Hematopoietic multipotent progenitor cell treated with erythropoietin and hydrocortisone succinate and interleukin-3 and kit ligand, for 15 days (in vitro differentiated cells): ENCODE results near the gene RHBDD1.

Experiments
- DNase-seq: peaks from one replicate; pipeline ENCODE4 v3.0.0-alpha.2; 2015; ENCODE audit warnings: low spot score

RHBDD1 gene

DNA sequence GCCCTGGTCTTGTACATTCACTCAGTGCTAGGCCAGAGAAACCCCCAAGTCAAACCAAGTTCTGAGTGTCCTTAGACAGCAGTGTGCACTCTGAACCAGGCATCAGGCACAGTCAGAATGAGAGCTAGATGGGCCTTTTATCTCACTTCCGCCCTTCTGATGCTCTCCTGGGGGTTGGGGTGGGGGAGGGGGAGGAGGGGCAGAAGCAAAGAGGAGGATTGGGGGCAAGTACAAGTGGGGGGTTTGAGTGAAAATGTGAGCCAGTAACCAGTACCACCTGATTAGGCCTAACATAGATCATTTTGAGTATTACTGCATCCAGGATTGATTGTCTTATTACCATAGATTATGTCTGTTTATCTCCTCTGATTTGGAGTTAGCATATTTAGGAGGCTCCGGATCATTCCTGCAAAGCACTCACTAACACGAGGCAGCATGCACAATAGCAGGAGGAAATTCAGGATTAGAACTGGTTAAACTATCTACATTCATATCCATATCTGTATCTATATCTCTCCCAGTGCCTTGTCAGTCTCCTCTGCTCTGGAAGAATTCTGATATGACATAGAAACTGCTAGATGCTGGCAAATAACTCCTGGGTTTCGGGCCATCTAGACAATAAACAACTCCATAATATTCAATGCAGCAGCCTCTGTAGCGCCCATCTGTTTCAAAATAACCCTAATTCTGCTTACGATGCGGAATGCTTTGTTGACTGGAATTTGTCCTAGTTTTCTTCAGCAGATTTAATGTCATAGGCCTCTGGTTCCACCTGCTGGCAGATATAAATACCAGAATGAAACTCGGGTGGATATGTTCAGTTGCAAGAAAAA, 149.1 kb downstream of the RHBDD1 start:
- DNase-seq = peak; percentile 75

DNA sequence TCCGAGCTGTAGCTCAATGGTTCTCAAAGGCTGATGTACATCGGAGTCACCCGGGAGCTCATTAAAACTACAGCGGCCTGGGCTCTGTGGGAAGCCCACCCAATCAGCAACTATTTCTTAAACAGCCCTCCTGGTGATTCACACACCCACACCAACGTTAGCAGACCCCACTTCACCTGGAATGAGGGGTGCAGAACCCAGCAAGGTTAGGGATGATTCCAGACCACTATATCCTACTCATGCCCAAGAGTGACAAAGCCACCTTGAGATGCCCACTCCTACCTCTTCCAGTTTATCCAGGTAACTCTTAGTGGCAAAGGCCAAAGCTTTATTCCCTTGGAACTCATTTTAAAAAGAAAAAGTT, 149.7 kb downstream of the RHBDD1 start:
- DNase-seq = no peak

DNA sequence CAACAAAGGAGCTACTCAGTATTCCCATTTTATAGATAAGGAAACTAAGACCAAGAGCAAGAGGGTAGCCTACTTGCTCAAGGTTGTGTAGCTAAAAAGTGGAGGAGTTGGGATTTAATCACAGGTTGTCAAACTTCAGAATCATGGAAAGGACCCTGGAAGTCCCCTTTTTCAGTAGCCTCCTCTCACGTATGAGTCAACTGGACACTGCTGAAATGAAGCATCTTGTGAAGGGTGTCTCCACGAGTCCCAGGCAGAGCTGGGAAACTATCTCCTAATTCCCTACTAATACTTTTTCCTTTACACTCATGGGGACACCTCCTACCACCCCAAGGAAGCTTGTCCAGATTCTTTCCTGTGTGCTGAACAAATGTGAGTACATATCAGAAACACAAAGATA, 155.8 kb downstream of the RHBDD1 start:
- DNase-seq = no peak

DNA sequence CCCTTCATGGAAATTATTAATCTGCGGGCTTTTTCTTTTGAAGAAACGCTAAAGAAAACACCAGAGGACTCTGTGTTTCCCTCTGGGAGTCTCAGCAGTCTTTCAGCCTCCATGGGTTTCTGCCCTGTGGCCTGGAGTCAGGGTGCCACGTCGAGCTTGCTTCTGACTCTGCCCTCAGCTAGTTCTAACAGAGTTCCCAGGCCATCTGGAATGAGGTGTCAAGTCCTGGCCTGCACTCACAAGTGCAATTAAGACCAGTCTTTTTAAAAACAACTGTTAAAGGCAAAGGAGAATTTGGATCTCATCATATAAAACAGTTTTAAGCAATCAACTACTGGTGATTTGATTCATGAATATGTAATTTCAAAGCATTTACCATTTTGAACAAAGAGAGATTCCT, 157.3 kb downstream of the RHBDD1 start:
- no peak for DNase-seq

DNA sequence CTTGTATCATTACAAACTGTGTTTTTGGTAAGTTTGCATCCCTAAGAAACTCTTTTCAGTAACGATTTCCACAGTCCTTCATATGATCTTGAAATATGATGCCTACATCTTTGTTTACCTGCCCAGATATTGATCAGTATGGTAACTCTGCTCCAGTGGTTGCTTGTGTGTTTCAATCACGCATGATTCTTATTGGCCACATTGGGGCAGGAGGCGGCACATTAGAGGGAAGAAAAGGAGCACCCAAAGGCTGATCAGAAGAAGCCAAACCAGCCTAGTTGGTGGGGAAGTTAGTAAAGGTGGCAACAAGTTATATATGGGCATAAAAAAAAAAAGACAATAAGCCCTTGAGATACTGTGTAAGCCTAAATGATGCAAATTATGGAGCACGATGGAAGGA, 158.9 kb downstream of the RHBDD1 start:
- DNase-seq = no peak

DNA sequence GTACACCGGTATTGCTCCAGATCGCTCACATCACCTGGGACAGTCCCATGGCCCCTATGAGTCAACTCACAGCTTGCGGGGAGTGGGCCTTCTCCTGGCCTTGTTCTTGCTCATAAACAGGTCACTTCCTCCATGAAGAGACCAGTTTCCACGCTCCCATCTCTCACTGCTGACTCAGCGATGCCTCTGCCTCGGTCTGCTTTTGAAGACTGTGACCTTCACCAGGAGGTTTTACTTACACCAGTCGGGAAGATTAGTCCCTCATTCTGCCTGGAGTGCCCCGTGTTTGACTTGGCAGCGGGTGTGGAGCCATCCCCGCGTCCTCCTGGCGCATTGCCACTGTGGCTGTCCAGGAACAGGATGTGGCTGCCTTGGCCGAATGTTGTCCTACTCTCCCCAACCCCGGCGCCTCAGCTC, 159.8 kb downstream of the RHBDD1 start:
- DNase-seq = no peak

DNA sequence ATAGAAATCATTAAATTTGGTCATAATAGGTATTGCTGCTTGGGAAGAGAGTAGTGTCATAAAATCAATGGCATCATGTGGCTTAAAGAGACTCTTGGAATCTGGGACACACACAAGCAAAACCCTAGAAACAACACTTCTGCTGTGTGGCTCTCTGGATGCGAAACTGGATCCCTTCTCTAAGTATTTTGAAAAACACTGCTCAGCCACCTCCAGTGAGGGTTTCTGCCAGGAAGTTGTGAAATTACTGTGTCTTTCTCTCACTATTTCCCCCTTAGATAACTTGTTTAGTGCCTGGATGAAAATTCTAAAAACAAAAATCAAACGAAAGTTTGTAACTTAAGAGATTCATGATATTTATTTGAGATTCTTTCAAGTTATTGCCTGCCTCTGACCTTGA, 163.8 kb downstream of the RHBDD1 start:
- no peak for DNase-seq

DNA sequence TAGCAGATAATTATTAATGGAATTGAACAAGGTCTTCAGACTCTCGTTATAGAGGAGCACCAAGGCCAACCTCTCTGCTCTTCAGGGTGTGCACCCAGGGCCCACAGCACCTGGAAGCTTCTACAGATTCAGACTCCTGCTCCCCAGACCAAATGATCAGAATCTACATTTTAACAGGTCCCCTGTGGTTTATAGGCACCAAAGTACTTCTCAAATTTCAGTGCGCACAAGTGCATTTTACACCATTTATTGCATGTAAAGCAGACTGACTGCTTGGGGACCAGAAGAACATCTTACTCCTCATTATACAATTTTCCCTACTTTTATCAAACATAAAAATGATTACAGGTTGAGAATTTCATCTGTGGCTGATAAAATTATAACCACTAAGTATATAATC, 164.3 kb downstream of the RHBDD1 start:
- no peak for DNase-seq

DNA sequence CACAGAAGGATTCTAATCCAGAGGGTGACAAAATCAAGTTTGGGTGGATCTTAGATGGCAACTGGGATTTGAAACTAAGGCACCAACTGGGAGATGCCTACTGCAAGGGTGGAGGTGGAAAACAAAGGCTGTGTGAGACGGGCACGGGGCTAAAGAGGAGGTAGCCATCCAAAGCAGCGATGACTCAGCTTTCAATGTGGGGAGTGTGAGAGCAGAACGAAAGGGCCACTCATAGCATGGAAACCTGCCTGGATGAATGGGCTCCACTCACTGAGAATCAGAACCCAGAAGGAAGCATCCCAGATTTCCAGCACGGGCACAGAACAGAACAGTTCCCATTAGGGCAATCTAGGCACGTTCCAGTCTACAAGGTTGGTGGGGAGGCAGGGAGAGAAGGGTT, 168.6 kb downstream of the RHBDD1 start:
- DNase-seq = no peak

DNA sequence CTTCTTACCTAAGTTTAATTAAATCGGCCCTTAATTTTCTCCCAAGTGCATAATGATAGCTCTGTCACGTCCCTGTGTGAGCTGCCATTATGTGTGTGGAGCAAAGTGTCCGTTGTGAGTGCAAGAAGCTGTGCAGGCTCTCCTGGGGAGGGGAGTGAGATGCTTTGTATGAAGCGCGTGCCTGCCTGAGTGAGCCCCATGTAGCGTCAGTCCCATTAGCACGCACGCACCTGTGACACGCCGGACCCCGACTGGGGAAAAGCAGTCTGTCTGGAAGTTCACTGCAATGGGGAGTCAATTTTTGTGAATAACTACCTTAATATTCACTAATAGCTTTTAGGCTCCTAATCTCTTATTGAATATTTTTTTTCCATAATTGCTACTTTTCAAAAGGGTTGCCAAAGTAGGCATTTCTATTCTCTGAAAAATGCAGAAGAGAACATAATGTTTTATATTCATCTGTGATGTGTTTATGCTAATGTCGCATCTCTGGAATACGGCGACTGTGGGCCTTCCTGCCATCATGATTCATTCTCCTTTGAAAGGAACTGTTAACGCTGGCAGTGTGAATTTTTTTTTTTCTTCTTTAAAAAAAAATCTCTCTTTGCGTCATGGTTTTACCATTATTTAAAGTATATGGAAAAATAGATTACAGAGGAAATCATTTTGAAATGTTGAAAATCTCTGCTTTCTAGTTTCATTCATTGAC, 170.5 kb downstream of the RHBDD1 start:
- DNase-seq = no peak

DNA sequence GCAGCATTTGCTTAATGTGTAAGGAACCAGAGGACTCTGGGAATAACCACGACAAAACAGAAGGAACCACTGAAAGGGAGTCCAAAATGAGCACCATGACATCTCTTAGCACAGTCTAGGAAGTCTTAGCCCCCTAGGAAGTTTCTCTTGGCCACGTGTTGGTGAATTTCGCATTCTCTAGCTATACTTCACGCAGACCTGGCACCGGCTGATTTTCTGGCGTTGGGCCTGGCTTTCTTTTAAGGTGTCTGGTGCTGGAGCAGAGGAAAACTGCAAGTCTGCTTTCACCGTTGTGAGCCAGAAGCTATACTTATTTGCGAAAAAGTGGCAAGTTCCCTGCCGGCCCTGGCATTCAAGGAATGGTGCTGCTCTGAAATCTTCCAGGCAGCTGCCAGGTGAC, 171.3 kb downstream of the RHBDD1 start:
- no peak for DNase-seq

DNA sequence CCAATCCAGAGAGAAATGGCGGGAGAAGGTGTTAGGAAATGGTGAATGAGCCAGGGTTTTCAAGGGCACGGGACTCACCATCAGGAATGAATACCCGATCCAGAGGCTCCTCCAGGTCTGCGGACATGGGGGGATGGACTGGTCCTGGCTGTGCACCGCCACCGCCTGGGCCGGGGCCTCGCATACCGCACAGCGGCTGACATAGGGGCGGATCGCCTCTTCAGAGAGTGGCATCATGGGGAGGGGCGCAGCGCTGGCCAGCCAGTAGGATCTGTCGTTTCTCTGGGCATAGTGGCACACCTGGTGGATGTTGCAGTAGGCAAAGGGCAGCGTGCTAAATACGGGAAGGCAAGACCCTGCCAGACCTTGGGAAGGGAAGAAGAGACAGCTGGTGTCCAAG, 172.1 kb downstream of the RHBDD1 start:
- no peak for DNase-seq

DNA sequence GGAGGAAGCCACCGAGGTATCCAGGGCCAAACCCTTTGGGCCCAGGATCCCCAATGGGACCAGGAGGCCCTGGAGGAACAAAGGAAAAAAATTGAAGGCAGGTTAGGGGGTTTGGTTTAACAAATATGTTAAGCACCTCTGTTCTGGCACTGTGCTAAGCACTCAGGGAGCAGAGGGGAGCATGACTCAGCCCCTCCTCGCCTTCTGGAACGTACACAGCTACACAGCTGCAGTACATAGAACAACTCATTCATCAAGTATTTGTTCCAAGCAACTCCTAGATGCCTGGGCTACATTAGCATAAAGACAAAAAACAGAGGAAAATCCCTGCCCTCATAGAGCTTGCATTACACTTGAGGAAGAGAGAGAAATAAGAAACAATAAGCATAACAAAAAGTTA, 174.6 kb downstream of the RHBDD1 start:
- DNase-seq = no peak

DNA sequence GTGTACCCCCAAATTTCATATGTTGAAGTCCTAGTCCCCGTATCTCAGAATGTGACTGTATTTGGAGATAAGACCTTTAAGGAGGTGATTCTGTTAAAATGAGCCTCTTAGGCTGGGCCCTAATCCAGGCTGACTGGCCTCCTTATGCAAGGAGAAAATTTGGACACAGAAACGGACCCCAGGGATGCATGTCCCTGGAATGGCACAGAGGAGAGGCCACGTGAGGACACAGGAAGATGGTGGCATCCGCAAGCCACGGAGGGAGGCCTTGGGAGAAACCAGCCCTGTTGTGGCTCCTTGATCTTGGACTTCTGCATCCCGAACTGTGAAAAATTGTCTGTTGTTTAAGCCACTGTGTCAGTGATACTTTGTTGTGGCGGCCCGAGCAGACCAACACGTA, 177.5 kb downstream of the RHBDD1 start:
- no peak for DNase-seq

DNA sequence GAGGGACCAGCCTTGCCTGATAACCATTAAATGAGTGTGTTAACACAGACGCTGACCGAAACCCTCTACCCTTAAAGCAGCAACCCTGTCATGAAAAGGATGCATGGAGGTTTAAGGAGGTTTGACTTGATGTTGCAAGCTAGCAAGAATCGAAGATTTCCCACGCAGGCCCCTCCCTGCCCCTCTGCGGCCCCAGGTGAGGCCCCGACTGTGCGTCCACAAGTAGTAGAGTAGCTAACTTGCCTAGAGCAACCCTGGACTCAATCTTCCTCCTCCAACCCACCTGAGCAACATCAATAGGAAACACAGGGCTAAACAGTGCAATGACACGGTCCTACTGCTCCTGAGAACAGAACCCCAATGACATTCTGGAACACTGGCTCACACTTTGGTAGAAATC, 178.0 kb downstream of the RHBDD1 start:
- no peak for DNase-seq

DNA sequence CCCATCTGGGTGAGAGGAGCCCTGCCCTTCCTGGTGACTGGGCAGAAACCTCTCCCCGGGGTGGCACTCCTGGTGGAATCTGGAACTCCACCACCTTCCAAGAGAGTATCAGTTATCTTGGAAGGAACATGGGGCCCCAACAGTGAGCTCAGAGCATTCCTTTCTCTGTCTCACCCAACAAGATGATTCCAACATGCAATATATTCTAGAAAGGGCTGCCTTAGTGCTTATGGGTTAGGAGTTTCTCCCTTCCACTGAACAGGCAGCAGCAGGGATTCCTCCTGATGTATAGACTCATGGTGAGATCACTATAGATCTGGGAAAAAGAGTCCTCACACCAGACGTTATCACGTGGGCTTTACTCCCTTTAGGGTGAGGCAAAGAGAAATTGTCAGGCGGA, 181.0 kb downstream of the RHBDD1 start:
- no peak for DNase-seq

DNA sequence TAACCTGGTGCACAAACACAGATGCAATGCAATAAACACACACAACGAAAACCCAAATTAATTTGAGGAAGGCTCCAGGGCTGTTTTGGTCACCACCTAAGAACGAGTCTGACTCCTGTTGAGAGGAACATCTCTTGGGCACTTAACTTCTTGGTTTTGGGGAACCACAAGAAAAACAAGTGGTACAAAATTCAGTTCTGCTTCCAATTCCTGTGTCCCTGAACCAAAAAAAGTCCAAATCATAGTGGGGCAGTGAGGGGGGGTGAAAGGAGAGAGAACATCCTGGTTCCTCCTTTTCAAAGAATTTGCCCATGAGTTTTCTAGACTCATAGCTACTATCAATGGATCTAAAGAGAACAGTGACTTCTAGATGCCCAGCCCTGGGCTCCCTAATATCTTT, 184.6 kb downstream of the RHBDD1 start:
- DNase-seq = no peak

DNA sequence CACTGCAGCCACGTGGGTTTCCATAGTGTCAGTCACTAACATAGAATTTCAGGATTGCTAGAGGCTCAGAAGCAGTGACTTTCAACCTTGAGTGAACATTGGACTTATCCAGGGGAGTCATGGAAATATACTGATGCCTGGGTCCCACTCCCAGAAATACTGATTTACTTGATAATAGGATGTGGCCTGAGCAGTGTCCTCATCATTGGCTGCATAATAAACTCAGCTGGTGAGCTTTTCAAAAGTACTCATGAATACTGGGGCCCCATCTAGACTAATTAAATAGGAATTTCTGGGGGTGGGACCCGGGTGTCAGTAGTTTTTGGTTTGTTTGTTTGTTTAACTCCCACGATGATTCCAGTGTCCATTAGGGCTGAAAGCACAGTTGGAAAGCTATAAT, 186.8 kb downstream of the RHBDD1 start:
- no peak for DNase-seq

DNA sequence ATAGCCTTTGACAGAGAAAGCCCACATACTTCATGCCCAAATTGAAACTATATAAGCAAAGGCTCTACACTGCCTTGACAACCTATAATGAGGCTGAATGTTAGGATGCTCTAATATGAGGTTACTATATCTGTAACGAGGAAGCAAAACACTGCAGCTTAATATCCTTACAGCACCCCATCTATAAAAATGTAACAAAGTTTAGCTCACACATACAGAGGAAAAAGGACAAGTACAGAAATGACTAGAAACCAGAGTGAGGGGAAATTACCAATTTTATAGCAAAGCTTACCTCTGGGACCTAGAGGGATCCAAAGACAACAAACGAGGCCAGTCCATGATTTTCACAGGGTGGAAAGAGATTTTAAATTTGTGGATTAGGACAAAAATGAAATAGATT, 189.7 kb downstream of the RHBDD1 start:
- DNase-seq = no peak

DNA sequence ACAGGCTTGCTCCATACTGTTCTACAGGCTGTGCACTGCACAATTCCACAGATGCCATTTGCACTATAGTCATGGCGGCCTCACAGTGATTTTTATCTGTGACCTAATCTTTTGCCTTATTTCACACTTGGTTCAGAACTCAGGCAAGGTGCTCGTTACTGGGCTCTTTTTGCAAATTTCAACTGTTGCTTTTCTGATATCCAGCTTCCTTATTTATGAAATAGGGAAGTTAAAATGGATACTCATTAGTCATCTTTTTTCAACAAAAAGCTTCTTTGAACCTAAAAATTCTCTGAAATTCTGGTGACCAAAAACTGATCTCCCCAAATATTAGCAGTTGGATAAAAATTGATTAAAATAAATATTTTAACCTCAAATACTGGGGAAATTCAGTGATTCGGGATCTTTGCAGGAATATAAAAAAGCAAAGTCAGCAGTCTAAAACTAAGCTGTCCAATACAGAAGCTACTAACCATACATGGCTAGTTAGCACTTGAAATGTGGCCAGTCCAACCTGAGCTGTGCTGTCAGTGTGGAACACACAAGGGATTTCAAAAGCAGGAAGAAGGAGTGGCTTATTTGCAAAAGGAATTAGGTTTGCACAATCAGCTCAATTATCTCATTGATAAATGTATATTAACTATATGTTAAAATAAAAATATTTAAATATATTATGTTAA, 193.7 kb downstream of the RHBDD1 start:
- DNase-seq = no peak

DNA sequence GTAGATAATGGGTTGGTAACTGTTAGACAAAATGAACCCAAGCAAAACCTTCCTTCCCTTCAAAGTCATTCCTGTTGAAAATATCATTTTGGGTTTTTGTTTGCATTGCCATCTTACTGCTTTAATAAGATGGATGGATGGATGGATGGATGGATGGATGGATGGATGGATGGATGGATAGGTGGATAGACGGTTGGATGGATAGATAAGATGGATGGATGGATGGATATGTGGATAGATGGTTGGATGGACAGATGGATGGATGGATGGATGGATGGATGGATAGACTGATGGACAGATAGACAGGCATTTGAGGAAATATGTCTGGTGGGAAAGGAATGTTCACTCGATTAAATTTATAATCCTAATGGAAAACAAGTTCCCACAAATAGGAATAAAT, 194.9 kb downstream of the RHBDD1 start:
- DNase-seq = no peak

DNA sequence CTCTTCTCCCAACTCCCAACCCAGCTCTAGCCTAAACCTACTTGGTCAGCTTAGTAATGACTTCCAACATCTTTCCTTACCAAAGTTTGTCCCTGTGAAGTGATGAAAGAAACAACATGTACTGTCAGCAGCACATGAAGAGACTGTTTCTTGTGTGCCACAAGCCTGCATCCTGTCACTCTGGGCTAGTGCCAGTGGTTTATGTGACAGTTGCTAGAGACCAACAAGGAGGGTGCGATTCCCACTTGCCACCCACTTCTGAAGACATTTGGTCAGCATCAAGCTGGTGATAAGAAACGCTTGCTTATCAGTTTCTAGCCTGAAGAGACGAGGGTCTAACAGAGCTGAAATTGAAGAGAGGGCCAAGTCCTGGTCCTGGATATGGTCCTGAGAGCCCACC, 195.5 kb downstream of the RHBDD1 start:
- DNase-seq = no peak

DNA sequence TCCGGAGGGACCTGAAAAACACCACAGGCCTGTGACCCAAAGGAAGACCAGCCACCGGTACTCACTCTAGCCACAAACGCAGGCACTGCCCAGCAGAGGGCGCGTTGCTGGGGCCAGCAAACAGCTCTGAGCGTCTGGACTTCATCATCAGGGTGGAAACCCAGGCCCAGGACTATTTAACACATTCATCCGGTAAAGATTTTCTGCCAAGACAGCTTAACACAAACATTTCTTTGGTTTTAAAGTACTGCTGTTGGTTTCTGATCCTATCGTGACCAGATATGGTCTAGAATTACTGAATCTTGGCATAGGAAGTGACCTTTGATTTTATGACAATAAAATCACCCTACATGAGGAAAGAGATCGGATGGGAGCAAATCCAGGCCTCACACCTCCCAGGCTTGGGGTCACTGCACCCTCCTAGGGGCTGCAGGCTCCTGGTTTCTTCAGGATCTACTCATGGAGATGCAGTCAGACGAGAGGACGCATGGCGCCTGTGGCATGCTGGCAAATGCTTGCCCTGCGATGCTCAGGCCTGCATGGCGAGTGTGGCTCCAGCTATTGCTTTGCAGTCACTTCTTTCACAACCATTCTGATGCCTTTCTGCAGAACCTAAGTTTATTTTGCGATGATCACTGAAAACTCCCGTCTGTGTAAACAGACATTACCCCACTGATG, 197.8 kb downstream of the RHBDD1 start:
- DNase-seq = peak; percentile 6
